NCI-H748 (cell line): ENCODE measurements around the gene HPGD.
"Not testable (repeated sequence)": the region's sequence is repeated elsewhere in the genome, so short reads cannot be mapped to it uniquely, and the experiment has no call there.

Experiments
- DNase-seq: peaks from one replicate; lab custom pipeline; 2025; ENCODE audit not compliant: unreplicated experiment; lab: John Stamatoyannopoulos, UW

The HPGD gene

GRCh38 chr4:174528226-174528625 is 5.9 kb upstream of the HPGD start:
- no peak for DNase-seq

- no peak for DNase-seq
These were observed 4.4 kb upstream of the HPGD start for GRCh38 chr4:174526731-174527130.

- no peak for DNase-seq
These were observed 2.0 kb upstream of the HPGD start for GRCh38 chr4:174524242-174524641.

GRCh38 chr4:174523025-174523693 is 871 bp upstream of the HPGD start:
- DNase-seq: peak; percentile 19

GRCh38 chr4:174521800-174522182 is 497 bp downstream of the HPGD start:
- peak; percentile 67 for DNase-seq

- no peak for DNase-seq
These were observed 1.6 kb downstream of the HPGD start for GRCh38 chr4:174520660-174521059.

- DNase-seq: no peak
These were observed 4.5 kb downstream of the HPGD start for GRCh38 chr4:174517502-174518445.

GRCh38 chr4:174516794-174517193 is 5.5 kb downstream of the HPGD start:
- no peak for DNase-seq

- no peak for DNase-seq
These were observed 5.9 kb downstream of the HPGD start for GRCh38 chr4:174516345-174516744.

GRCh38 chr4:174512745-174513144 is 9.5 kb downstream of the HPGD start:
- no peak for DNase-seq

GRCh38 chr4:174505892-174506291 is 16.4 kb downstream of the HPGD start:
- DNase-seq: peak; percentile 18

- no peak for DNase-seq
These were observed 17.3 kb downstream of the HPGD start for GRCh38 chr4:174505007-174505406.

- DNase-seq: no peak
These were observed 19.1 kb downstream of the HPGD start for GRCh38 chr4:174503079-174503715.

- peak; percentile 86 for DNase-seq
These were observed 25.5 kb downstream of the HPGD start for GRCh38 chr4:174496631-174497432.

- DNase-seq: no peak
These were observed 26.7 kb downstream of the HPGD start for GRCh38 chr4:174495626-174496025.

GRCh38 chr4:174494726-174495125 is 27.6 kb downstream of the HPGD start:
- no peak for DNase-seq

- DNase-seq: no peak
These were observed 28.1 kb downstream of the HPGD start for GRCh38 chr4:174494146-174494545.

GRCh38 chr4:174490451-174490961 is 31.8 kb downstream of the HPGD start:
- DNase-seq: no peak

GRCh38 chr4:174488368-174488767 is 33.9 kb downstream of the HPGD start:
- not testable (repeated sequence) for DNase-seq

- DNase-seq: no peak
These were observed 37.3 kb downstream of the HPGD start for GRCh38 chr4:174485025-174485424.

- no peak for DNase-seq
These were observed 38.5 kb downstream of the HPGD start for GRCh38 chr4:174483792-174484191.
